Measurements from ENCODE around the gene SEMA3D. TPM values are rescaled to one million over a fixed set of nuclear protein-coding genes. Genes with fewer than 3 reads are reported as not detected.

Gene SEMA3D
- total and polyA plus RNA-seq, 2 of the 13 experiments (the other 11 are each of a cell fraction or from before 2014, with no cell fraction given), result 0.07 TPM; not detected in 1

- ChIA-PET CTCF (ENCODE audit: low intra/inter-chr PET ratio, low total read pairs) (no interaction called here), POLR2A (no interaction called here)
- Histone ChIP-seq H3K9ac (ENCODE audit: insufficient read depth, low read depth, low read length) (no peak overlapping the region), H3K36me3 (replicated peaks in 1 of 2; ENCODE audit: control insufficient read depth in 1 of 2, insufficient read depth in 2 of 2, low read length in 2 of 2) (no peaks in the 10 kb centered on the region), H3K4me2 (ENCODE audit: low read depth, low read length) (no peak overlapping the region), H3K79me2 (ENCODE audit: insufficient read depth, low read length) (no peaks in the 10 kb centered on the region), H2AFZ (ENCODE audit: low read length) (no peak overlapping the region), H3K27me3 (ENCODE audit: control insufficient read depth in 1 of 2, insufficient read depth in 2 of 2, low read length in 2 of 2) (no peaks in the 10 kb centered on the region), H4K20me1 (ENCODE audit: insufficient read depth, low read length) (no peaks in the 10 kb centered on the region; the same call in 1 of the 2 replicates), H3K4me3 (replicated peaks in 1 of 3; ENCODE audit: insufficient read depth in 1 of 3, low read depth in 2 of 3, low read length in 3 of 3) (no peak overlapping the region), H3K9me3 (ENCODE audit: low read length) (no peaks in the 10 kb centered on the region), H3K27ac (ENCODE audit: extremely low read length, insufficient read depth, low read length) (no peak overlapping the region), H3K4me1 (ENCODE audit: insufficient read depth, low read length) (no peaks in the 10 kb centered on the region)
- whole genome bisulfite sequencing (ENCODE audit: low lambda C conversion rate), result 17% methylated on average over 7 of the region's 7 CpGs
- in situ Hi-C loops (cut with HindIII; ENCODE audit: extremely low pct_ligation_motif_present, low pct_unique_long_range_greater_than_20kb), result loop anchor here (25.0 kb wide), 1 partner anchor 528 kb away; no protein-coding TSS in a partner anchor
- intact Hi-C loops (cut with micrococcal nuclease; ENCODE audit: unreplicated experiment), result no loop called here
- BruUV-seq (replicated peaks), result no TSS peak
- ATAC-seq, result peak; percentile 80
- FAIRE-seq, result peak; percentile 30
- DNase-seq (ENCODE audit: low spot score), result peak; percentile 13
- TF ChIP-seq MEF2D (CRISPR knock-in tag; IDR thresholded peaks at IDR 0.05), result no peak
- no peak for TF ChIP-seq NR2F1 (CRISPR knock-in tag; IDR thresholded peaks at IDR 0.05)
- TF ChIP-seq SNAPC4 (CRISPR knock-in tag; IDR thresholded peaks at IDR 0.05), result no peak
- no peak for TF ChIP-seq IRF2 (CRISPR knock-in tag; IDR thresholded peaks at IDR 0.05)
- TF ChIP-seq ZNF383 (CRISPR knock-in tag; IDR thresholded peaks at IDR 0.05; ENCODE audit: borderline replicate concordance), result no peak
- TF ChIP-seq POLR2G (IDR thresholded peaks at IDR 0.05; ENCODE audit: low read depth, low read length), result no peak
- TF ChIP-seq RARA (CRISPR knock-in tag; IDR thresholded peaks at IDR 0.05), result no peak
- no peak for TF ChIP-seq PAF1 (CRISPR knock-in tag; IDR thresholded peaks at IDR 0.05)
- no peak for TF ChIP-seq HNF4G (IDR thresholded peaks at IDR 0.05; ENCODE audit: borderline replicate concordance, low read depth, low read length)
- TF ChIP-seq HNF4G (CRISPR knock-in tag; IDR thresholded peaks at IDR 0.05; ENCODE audit: borderline replicate concordance, low read depth), result no peak
- no peak for TF ChIP-seq PAXIP1 (CRISPR knock-in tag; conservative IDR thresholded peaks at IDR 0.05)
- TF ChIP-seq ZNF282 (IDR thresholded peaks at IDR 0.05; ENCODE audit: partially characterized antibody), result no peak
- TF ChIP-seq ZBTB38 (CRISPR knock-in tag; IDR thresholded peaks at IDR 0.05), result no peak
- TF ChIP-seq GPN1 (CRISPR knock-in tag; IDR thresholded peaks at IDR 0.05; ENCODE audit: borderline replicate concordance), result no peak
Observed at GRCh38 chr7:85014936-85015660, 171.8 kb downstream of the SEMA3D start.
